Bone marrow (tissue), 2 donors: Measurements from ENCODE around the gene ARHGEF10L.

ENCODE experiments used
- DNase-seq, 2 donors: peaks; one replicate each; lab custom pipeline; 2025; lab: John Stamatoyannopoulos, UW

Gene ARHGEF10L

DNA sequence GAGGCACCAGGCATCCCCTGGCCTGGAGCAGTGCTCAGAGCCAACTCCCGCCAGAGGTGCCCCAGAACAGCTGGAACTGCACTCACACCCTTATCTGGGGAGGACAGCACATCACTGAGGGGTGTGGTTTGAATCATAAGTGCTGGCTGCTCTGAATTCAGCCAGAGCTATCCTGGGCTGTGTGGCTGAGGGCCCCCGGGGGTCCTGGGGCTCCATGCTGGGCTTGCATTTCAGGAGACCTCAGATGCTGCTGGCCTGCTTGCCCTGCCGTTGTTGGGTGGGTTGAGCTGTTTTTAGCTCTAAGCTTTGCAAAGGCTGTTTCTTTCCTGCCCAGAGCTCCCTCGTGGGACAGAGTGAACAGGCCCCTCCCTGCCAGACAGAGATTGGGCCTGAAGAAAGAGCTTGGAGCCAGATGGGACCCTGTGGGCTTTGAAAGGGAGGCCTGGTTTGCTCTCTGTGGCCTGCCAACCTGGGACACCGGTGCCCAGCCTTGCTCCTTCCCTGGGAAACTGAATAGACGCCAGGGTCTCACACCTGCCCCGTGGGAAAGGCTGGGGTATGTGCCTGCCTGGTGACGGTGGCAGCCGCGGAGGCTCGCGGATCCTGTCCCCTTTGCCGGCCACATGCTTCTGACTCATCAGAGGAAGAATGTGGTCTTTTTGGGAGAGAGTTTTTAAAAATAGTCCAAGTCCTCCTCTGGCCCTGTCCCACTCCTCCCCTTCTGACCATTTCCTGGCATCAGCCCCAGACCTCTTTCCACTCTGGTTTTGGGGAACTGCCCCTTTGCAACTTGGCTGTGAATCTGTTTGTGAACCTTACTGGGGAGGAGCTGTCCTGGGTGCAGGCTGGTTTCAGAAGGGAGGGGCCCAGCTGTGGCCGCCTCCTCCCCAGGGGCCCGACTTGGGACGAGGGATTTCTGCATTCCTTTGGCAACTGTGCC is 30.0 kb downstream of the ARHGEF10L start:
- peak in 1 of 2 donors; percentile 11 for DNase-seq

DNA sequence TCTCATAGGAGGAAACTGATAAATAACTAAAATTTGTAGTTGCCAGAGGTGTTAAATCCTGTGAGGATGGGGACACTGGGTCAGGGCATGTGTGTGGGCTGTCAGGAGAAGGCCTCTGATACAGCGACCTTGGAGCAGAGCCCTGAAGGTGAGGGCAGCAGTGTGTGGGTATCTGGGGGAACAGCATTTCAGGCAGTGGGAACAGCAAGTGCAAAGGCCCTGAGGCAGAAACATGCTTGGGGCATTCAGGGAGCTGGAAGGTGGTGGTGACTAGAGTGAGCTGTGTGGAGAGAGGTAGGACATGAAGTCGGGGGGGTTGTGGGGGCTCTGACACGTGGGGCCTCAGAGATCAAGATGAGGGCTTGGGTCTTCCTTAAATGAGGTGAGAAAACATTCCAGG is 30.7 kb downstream of the ARHGEF10L start:
- DNase-seq: no peak

DNA sequence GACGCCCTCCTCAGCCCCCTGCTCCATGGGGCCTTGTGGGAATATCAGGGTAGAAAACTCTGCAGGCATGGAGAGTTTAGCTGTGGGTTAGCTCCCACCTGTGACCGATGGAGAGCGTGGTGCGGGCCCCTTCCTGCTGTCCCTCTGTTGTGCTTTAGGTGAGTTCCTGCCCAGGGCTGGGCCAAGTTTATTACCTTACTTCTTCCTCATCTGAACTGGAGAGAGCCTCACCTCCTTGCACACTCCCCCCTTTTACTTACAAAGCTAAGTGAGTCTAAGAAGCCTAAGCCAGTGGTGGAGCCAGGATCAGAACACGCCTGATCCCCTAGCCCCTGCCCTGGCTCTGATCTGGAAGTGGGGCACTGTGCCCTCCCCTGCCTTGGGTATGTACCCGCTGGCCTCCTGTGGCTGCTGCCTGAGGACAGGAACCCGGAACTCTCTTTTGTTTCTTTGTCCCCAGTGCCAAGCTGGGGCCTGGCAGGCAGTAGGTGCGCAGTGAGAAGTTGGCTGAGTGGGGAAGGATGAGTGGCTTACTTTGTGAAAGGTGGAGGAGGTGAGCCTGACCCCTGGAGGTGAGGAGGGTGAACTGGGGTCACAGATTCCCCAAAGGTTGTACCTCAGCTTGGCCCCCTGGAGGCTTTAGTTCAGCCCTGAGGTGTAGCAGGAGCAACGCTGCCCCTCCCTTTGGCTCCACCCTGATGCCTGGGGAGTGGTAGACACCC is 32.9 kb downstream of the ARHGEF10L start:
- DNase-seq: no peak

GRCh38 chr1:17573518-17574041 is 34.1 kb downstream of the ARHGEF10L start:
- DNase-seq: no peak

GRCh38 chr1:17574516-17574915 is 35.0 kb downstream of the ARHGEF10L start:
- no peak for DNase-seq

DNA sequence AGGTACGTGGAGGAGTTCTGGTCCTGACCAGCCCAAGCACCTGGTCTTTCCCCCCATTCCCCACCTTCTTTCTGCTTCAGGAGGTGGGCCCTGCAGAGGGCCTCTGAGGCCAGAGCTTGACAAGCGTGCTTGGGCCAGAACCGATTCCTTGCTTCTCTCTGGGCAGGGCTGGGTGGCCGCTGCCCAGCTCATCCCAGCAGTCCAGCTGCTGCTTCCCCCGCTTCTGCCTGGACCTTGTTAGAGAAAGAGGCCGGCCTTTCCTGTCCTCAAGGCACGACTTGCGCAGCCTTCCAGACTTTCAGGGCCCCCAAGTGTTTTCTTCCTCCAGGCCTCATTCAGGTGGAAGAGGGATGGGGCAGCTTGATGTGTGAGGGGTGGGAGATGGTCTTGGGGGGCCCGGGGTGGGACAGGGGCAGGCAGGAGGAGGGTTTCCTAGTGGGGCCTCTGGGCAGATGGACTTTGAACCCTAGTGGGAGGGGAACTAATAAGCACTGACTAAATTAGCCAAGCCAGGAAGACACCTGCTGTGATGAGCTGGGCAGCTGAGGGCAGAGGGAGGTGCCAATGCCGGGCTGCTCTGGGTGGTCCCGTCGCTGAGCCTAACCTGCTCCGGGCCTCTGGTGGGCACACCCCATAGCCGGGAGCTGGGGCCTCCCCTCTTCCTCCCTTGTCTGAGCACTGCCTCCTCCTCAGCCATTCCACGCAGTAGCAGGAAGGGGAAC is 36.5 kb downstream of the ARHGEF10L start:
- no peak for DNase-seq

GRCh38 chr1:17576519-17576853 is 37.0 kb downstream of the ARHGEF10L start:
- DNase-seq: no peak

DNA sequence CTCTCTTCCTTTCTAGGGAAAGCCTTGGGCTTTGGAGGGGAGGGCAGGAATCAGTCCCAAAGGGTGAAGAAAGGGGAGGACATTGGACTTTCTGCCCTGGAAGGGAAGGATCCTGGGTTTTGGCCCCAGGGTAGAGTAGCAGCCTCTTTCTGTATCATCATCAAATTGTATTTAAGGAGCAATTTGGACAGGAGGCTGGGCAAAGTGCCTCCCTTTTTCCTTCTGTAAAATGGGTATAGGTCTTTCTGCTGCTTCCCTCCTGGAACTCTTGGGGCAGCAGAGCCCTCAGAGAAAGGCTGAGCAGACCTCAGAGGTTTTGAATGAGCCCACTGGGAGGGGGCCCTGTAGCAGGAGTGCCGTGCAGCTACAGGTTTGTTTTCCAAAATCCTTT is 38.4 kb downstream of the ARHGEF10L start:
- no peak for DNase-seq

- no peak for DNase-seq
Observed at GRCh38 chr1:17579951-17580939, 40.7 kb downstream of the ARHGEF10L start.

DNA sequence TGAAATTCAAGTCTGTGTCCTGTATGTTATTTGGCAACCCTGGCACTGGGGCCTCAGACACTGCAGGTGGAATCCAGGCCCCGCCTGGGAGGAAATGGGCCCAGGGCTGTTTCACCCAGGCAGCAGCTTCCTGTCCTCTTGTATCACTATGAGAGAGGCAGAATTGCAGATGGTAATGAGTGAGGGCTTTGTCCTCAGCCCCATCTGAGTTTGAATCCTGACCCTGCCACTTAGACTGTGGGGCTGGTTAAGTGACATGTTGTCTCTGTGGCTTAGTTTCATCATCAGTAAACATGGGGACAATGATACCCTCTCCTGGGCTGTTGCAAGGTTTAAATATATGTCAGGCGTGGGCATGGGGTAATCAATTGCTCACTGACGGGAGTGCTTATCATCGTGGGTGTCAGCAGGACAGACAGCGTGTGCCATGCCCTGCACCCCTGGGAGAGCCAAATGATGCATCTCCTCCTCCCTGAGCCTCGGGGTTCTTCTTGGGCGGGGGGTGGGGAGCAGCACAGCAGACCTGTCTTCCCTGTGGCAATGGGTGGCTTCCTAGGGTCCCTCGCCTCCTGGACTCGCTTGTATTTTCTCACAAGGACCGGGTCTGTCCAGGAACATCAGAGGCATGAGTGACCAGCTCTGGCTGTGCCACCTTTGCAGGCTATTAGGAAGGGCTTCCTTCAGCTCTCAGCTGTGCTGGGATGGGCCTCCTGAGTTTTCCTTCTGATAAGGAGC is 42.1 kb downstream of the ARHGEF10L start:
- DNase-seq: no peak

- no peak for DNase-seq
Observed at GRCh38 chr1:17582124-17582774, 42.8 kb downstream of the ARHGEF10L start.

DNA sequence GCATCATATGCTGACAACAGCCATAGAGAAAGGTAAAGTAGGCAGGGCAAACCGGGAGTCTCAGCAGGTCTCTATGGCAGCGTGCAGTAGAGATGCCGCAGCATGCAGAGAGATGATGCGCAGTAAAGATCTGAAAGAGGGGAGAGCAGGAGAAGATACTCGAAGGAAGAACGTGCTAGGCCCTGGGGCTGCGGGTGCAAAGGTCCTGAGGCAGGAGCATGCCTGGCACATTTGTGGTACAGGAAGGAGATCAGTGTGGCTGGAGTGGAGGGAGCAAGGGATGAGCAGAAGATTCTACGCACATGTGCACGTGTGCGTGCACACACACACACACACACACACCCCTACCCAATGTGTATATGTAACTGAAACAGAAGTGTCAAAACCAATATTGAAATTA is 45.0 kb downstream of the ARHGEF10L start:
- no peak for DNase-seq

GRCh38 chr1:17585266-17585987 is 45.9 kb downstream of the ARHGEF10L start:
- DNase-seq: no peak

- DNase-seq: no peak
Observed at GRCh38 chr1:17586172-17586964, 46.9 kb downstream of the ARHGEF10L start.

- DNase-seq: no peak
Observed at GRCh38 chr1:17587693-17588047, 48.2 kb downstream of the ARHGEF10L start.

- no peak for DNase-seq
Observed at GRCh38 chr1:17588048-17588871, 48.8 kb downstream of the ARHGEF10L start.

DNA sequence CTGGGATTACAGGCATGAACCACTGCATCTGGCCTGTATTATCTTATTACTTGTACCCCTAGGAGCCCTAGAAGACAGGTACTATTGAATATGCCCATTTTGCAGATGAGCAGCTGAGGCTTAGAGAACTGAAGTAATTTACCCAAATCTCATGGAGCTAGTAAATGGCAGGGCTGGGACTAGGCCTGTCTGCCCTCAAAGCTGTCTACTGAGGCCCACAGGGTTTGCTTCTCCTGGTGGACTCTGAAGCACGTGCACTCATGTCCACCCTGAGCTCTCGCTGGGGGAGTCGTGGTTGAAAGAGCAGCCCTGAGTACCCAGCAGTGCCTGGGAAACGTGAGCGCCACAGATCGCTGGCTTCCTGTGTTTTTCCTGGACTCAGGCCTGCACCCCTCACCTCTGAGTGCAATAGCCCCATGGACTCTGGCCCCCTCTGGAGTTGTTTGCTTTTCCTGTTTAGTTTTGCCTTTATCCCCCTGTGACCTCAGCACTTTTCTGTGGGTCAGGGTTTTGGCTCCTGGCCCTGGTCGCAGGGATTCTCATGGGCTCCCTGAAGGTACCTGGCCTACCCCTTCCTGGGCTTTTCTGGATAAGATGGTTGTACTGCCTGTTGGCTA is 52.4 kb downstream of the ARHGEF10L start:
- DNase-seq: no peak
